ENCODE results near the gene BPI. TPM values are rescaled to one million over a fixed set of nuclear protein-coding genes. Genes with fewer than 3 reads are reported as not detected.

BPI gene
- total RNA-seq = 0.13 and 3.2 TPM in 2 replicates

GRCh38 chr20:38303908-38304379 lies at the start of gene BPI:
BPI (plus strand) TSS chr20:38304156; CDS start chr20:38304224, 68 bp downstream.

GRCh38 chr20:38260378-38261053 lies 43.4 kb upstream of the BPI start, which contains the start of gene KIAA1755:
KIAA1755 (minus strand) TSS chr20:38260735; CDS start chr20:38260500, 235 bp downstream.

GRCh38 chr20:38346247-38346651 lies 42.3 kb downstream of the BPI start, which contains the start of gene LBP:
LBP (plus strand) TSS chr20:38346482; CDS start chr20:38346517, 35 bp downstream.

Other genes starting within 250 kb of the BPI start
- 221 and 262 TPM in 2 replicates for gene TGM2, start 138.9 kb upstream of the BPI start, total RNA-seq
- gene KIAA1755, start 43.4 kb upstream of the BPI start, total RNA-seq = 3.1 and 18.0 TPM in 2 replicates
- 1.3 TPM in 1 of 2 replicates, not detected in the other for gene LBP, start 42.3 kb downstream of the BPI start, total RNA-seq
- gene SNHG17, start 131.2 kb downstream of the BPI start, total RNA-seq = 17.5 and 25.6 TPM in 2 replicates
- gene RALGAPB, start 168.7 kb downstream of the BPI start, total RNA-seq = 15.1 and 16.7 TPM in 2 replicates